Large intestine (tissue), 3 donors: ENCODE measurements around the gene RINT1. TPM values are rescaled to one million over a fixed set of nuclear protein-coding genes. Genes with fewer than 3 reads are reported as not detected.

Source experiments
- DNase-seq, 2 donors: peaks; one replicate each; pipeline versions ENCODE4 v3.0.0 to v3.0.0-alpha.2; 2013
- H3K27ac ChIP-seq: one replicate; pipeline ENCODE4 v1.5.1; 2013; ENCODE audit warnings: low read length
- H3K27me3 ChIP-seq: 2 replicates; pipeline ENCODE4 v1.6.1; 2013; ENCODE audit warnings: low read length; ENCODE audit not compliant: control insufficient read depth, insufficient read depth
- H3K36me3 ChIP-seq: 2 replicates; pipeline ENCODE4 v1.6.1; 2013; ENCODE audit warnings: low read length; ENCODE audit not compliant: control insufficient read depth, insufficient read depth
- H3K4me1 ChIP-seq: one replicate; pipeline ENCODE4 v1.6.1; 2013; ENCODE audit warnings: low read length; ENCODE audit not compliant: control insufficient read depth, insufficient read depth
- H3K4me3 ChIP-seq: one replicate; pipeline ENCODE4 v1.5.1; 2013; ENCODE audit warnings: low read length
- H3K9me3 ChIP-seq: one replicate; pipeline ENCODE4 v1.6.1; 2013; ENCODE audit warnings: mild to moderate bottlenecking, low read depth, low read length, moderate library complexity; ENCODE audit not compliant: control insufficient read depth
- WGBS: methylation state at CpG from one replicate; pipeline ENCODE4 v1.1.5; 2013; ENCODE audit warnings: low lambda C conversion rate; ENCODE audit not compliant: insufficient coverage; 5-methylcytosine and 5-hydroxymethylcytosine counted together
- polyA plus RNA-seq: library from polyadenylated mRNA; unstranded; fragments of 120-200 nt; gene quantifications from one replicate; pipeline ENCODE4 v1.2.1, GENCODE V29; 2013

Gene RINT1
- polyA plus RNA-seq, 1 donor: 21.0 TPM

DNA sequence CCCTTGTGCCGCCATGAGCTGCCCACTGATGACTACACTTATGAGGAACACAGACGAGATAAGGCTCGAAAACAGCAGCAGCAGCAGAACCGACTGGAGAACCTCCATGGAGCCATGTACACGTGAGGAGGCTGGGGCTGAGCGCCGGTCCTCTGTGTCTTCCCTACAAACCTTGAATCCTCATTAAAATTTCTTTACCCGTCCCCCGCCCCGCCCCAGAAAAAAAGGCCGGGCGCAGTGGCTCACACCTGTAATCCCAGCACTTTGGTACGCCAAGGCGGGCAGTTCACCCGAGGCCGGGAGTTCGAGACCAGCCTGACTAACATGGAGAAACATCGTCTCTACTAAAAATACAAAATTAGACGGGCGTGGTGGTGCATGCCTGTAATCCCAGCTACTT, 1.5 kb upstream of the RINT1 start:
- no peak overlapping the region for H3K4me3 ChIP-seq

DNA sequence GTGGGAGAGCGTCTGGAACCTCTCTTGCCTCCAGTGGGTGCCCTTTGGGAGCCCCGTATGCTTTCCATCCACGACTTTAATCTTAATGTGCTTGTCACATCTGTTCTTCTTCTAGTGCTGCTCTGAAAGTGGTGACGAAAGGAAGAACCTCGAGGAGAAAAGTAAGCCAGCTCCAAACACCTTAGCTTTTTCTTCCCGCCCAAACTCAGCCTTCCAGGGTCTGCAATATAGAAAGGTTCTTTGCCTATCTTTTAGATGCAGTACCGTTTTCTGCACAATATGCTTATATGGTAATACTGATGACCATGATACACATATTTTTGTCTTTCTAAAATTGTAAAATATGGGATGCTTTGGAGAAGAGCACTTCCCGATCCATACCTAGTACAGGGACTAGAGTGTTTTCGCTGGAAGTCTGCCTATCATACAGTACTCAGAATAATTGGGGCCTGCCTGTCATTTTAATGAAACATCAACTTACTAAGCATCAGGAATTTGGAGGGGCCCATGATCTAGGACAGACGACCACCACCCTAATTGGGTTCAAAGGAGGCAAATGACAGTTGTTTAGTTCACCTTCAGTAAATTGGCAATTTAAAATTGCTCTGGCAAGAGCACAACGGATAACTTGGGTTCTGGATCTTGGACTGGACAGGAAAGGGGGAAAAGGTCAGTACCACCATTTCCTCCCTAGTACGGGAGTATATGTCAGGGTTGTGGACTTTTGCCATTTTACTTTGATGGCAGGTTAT, 884 bp downstream of the RINT1 start:
- H3K27ac ChIP-seq: peak overlapping the region; percentile 72
- H3K9me3 ChIP-seq: no peaks in the 10 kb centered on the region
- no peak for DNase-seq
- peaks cover 13% of the 10 kb centered on the region for H3K36me3 ChIP-seq
- 30% methylated on average over 2 of the region's 12 CpGs for WGBS
- peak overlapping the region; percentile 86 for H3K4me3 ChIP-seq
- no peaks in the 10 kb centered on the region for H3K27me3 ChIP-seq
- peaks cover 6% of the 10 kb centered on the region for H3K4me1 ChIP-seq

More for the DNA sequence above, 1.5 kb upstream of the RINT1 start:
- Histone ChIP-seq H3K4me1 (peaks cover 6% of the 10 kb centered on the region), H3K9me3 (no peaks in the 10 kb centered on the region), H3K27me3 (no peaks in the 10 kb centered on the region), H3K36me3 (peaks cover 6% of the 10 kb centered on the region), H3K27ac (no peak overlapping the region)
- DNase-seq: no peak
- no CpG with 5 or more reads among the region's 20 CpGs for WGBS

DNA sequence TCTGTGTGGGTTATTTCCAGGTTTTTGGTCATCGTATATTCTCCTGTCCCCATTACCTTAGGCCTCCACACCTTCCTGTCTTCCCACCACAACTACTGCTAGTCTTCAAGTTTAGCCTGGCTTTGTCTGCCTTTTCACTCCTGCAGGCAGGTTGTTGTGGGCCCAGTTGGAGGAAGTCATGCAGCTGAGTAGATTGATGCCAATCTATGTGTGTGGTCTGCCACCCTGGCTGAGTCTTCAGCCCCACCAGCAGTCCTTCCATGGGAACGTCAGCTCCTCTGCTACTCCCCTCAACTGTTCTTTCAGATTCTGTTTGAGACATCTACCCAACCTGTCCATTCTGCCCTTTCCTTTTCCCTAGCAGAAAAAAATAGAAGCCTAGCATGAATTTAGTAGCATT, 6.3 kb downstream of the RINT1 start:
- no CpG with 5 or more reads among the region's 2 CpGs for WGBS

DNA sequence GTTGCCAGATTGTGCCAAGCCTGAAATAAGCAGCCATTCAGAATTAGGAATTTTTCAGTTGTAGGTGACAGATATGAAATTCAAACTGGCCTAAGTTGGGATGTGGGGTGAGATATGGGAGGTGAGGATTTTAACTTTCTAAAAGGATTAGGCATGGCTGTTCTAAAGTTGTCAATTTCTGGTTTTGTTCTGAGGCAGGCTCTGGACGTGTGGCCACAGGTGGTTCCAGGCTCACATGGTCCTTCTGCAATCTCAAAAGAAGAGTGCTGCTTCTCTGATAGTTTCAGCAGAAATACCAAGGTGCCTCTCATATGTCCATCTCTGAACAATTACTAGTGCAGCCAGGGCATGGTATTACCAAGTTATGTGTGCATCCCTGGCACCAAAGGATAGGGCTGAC, 27.9 kb downstream of the RINT1 start:
- H3K9me3 ChIP-seq: no peaks in the 10 kb centered on the region
- H3K36me3 ChIP-seq: peaks cover 55% of the 10 kb centered on the region
- no peaks in the 10 kb centered on the region for H3K4me1 ChIP-seq
- WGBS: no CpG with 5 or more reads among the region's 1 CpG
- H3K27ac ChIP-seq: no peak overlapping the region
- DNase-seq: no peak
- no peaks in the 10 kb centered on the region for H3K27me3 ChIP-seq
- no peak overlapping the region for H3K4me3 ChIP-seq

More for the DNA sequence above, 6.3 kb downstream of the RINT1 start:
- Histone ChIP-seq H3K27ac (no peak overlapping the region), H3K4me1 (peaks cover 2% of the 10 kb centered on the region), H3K27me3 (no peaks in the 10 kb centered on the region), H3K36me3 (peaks cover 51% of the 10 kb centered on the region), H3K4me3 (no peak overlapping the region), H3K9me3 (no peaks in the 10 kb centered on the region)
- DNase-seq: no peak

DNA sequence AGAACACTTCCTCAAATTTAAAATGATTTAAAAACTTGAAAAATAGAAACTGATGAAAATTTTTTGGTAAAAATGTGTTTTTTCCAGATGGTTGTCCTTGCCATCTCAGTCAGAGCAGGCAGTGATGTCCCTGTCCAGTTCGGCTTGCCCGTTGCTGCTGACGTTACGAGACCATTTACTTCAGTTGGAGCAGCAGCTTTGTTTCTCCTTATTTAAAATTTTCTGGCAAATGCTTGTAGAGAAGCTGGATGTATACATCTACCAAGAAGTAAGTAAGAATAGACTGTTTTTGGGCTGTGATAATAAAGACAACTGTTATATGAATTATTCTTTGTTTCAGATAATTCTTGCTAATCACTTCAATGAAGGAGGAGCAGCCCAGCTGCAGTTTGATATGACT, 33.2 kb downstream of the RINT1 start:
- Histone ChIP-seq H3K36me3 (peaks cover 62% of the 10 kb centered on the region), H3K4me1 (no peaks in the 10 kb centered on the region), H3K27ac (no peak overlapping the region), H3K9me3 (no peaks in the 10 kb centered on the region), H3K27me3 (no peaks in the 10 kb centered on the region), H3K4me3 (no peak overlapping the region)
- no CpG with 5 or more reads among the region's 4 CpGs for WGBS
- DNase-seq: no peak

DNA sequence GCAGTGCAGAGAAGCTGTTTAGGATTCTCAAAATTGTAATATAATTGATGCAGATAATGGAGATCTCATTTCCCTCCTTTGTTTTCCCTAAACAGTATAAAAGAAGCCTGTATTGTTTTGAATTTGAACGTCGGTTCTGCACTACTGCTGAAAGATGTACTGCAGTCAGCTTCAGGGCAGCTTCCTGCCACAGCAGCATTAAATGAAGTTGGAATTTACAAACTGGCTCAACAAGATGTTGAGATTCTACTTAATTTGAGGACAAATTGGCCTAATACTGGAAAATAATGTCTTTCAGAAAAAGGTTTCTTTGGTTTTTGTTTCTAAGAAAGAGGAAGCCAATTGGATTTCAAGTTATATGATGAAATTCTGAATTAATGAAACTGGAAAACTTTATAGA, 35.0 kb downstream of the RINT1 start:
- no peak overlapping the region for H3K4me3 ChIP-seq
- WGBS: no CpG with 5 or more reads among the region's 2 CpGs
- H3K36me3 ChIP-seq: peaks cover 56% of the 10 kb centered on the region
- no peaks in the 10 kb centered on the region for H3K27me3 ChIP-seq
- H3K9me3 ChIP-seq: no peaks in the 10 kb centered on the region
- DNase-seq: no peak
- H3K4me1 ChIP-seq: no peaks in the 10 kb centered on the region
- H3K27ac ChIP-seq: no peak overlapping the region

DNA sequence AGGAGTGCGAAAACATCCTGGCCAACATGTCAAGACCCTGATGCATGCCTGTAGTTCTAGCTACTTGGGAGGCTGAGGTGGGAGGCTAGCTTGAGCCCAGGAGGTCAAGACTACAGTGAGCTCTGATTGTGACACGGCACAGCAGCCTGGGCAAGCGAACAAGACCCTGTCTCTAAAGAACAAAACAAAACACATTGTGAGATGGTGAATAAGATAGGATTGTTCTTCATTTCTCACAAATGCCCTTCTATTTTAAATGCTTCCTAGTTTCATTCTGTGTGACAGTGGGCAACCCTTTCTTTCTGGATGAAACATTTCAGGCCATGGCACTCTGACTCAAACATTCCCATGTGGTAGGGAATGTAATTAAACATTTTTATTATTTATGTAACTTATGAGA, 35.8 kb downstream of the RINT1 start:
- no peak for DNase-seq
- no peak overlapping the region for H3K4me3 ChIP-seq
- H3K4me1 ChIP-seq: no peaks in the 10 kb centered on the region
- H3K27me3 ChIP-seq: no peaks in the 10 kb centered on the region
- no CpG with 5 or more reads among the region's 3 CpGs for WGBS
- no peaks in the 10 kb centered on the region for H3K9me3 ChIP-seq
- peaks cover 51% of the 10 kb centered on the region for H3K36me3 ChIP-seq
- no peak overlapping the region for H3K27ac ChIP-seq

DNA sequence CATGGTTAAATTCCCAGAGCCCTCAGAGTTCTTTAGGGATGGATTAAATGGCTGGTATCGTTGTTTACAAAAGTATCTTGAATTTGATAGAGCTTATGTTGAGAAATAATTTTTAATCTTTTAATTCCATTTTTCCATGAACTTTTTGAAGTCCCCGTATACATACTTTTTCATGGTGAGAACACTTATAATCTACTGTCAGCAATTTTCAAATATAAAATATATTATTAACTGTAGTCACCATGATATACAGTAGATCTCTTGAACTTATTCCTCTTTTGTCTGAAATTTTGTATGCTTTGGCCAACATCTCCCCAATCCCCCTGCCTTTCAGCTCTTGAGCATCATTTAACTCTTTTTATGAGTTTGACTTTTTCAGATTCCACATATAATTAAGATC, 39.9 kb downstream of the RINT1 start:
- no peaks in the 10 kb centered on the region for H3K4me1 ChIP-seq
- WGBS: 100% methylated on average over 2 of the region's 2 CpGs
- H3K27me3 ChIP-seq: no peaks in the 10 kb centered on the region
- no peak for DNase-seq
- no peaks in the 10 kb centered on the region for H3K9me3 ChIP-seq
- H3K27ac ChIP-seq: no peak overlapping the region
- no peak overlapping the region for H3K4me3 ChIP-seq
- H3K36me3 ChIP-seq: peaks cover 16% of the 10 kb centered on the region

DNA sequence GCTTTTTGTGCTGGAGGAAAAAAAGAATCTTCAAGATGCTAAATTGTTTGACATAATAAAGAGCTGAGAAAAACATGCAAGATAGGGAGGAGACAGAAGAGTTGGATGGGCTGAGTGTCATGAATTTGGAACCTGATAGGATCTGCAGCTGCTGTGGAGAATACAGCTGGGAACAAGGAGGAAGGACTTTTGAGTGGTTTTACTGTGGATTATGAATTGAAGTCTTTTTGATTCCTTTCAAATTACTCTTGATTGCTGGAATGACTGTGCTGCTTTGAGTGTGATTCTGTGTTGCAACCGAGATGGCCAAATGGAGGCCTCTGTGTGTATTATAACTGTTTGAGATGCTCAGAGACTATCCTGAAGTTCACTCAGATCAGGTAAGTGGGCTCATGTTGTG, 45.2 kb downstream of the RINT1 start:
- H3K9me3 ChIP-seq: no peaks in the 10 kb centered on the region
- H3K27ac ChIP-seq: no peak overlapping the region
- H3K36me3 ChIP-seq: no peaks in the 10 kb centered on the region
- DNase-seq: no peak
- H3K4me3 ChIP-seq: no peak overlapping the region
- WGBS: no CpG with 5 or more reads among the region's 1 CpG
- no peaks in the 10 kb centered on the region for H3K4me1 ChIP-seq
- H3K27me3 ChIP-seq: peaks cover 2% of the 10 kb centered on the region

DNA sequence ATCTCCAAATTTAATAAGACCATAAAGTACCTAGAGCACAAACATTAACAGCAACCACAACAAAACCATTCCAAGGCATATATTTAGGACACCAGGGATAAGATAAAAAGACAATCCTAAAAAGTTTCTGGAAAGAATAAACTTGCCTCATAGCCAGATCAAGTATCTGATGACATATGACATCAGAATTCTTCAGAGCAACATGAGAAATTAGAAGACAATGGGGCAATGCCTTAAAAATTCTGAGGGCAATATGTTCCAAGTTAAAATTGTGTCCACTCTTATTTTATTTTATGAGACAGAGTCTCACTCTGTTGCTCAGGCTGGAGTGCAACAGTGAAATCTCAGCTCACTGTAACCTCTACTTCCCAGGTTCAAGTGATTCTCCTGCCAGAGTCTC, 46.5 kb downstream of the RINT1 start:
- Histone ChIP-seq H3K36me3 (no peaks in the 10 kb centered on the region), H3K4me1 (no peaks in the 10 kb centered on the region), H3K9me3 (peaks cover 5% of the 10 kb centered on the region), H3K27me3 (peaks cover 2% of the 10 kb centered on the region), H3K27ac (no peak overlapping the region), H3K4me3 (no peak overlapping the region)
- DNase-seq: no peak

DNA sequence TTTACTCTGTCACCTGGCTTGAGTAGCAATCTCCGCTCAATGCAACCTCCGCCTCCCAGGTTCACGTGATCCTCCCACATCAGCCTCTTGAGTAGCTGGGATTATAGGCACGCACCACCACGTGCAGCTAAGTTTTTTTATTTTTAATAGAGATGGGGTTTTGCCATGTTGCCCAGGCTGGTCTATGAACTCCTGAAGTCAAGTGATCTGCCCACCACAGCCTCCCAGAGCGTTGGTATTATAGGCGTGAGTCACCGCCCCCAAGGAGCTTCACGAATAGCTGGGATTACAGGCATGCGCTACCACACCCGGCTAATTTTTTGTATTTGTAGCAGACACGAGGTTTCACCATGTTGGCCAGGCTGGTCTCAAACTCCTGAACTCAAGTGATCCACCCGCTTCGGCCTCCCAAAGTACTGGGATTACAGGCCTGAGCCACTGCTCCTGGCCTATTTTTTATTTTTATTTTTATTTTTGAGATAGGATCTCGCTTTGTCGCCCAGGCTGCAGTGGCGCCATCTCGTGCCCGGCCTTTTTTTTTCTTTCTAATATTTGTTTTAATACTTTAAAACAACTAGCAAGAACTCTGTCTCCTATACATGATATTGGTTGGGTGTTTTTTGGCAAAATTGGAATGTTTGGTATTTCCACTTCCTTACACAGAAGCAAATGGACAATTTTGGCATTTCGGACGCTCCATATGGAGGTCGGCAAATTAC, 48.2 kb downstream of the RINT1 start:
- Histone ChIP-seq H3K27me3 (peaks cover 2% of the 10 kb centered on the region), H3K4me1 (no peaks in the 10 kb centered on the region), H3K27ac (no peak overlapping the region), H3K36me3 (no peaks in the 10 kb centered on the region), H3K4me3 (no peak overlapping the region), H3K9me3 (peaks cover 5% of the 10 kb centered on the region)
- 69% methylated on average over 7 of the region's 22 CpGs for WGBS
- DNase-seq: no peak
